Fibroblast of gingiva (primary cell): ENCODE results near the gene NRG2.

Experiments used
- DNase-seq: peaks from one replicate; pipeline ENCODE4 v3.0.0-alpha.2; 2011; ENCODE audit warnings: low read depth

NRG2 gene

DNA sequence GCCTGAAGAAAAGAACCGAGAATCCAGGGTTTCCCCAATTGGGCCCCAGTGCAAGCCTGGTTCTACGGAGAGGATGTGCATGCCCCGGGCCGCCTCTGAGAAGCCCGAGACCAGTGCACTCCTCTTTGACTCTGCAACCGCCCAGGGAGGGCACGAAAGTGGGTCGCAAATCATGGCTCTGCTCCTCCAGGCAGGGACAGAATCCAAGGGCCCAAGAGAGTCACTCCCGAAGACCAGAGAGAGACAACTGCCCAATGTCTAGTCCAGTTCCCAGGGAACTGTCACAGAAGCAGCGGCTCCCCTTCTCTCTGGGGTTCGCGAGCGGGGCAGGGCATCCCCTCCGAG, 139.7 kb downstream of the NRG2 start:
- DNase-seq = no peak

- DNase-seq = no peak
Observed at GRCh38 chr5:139901986-139902385, 141.1 kb downstream of the NRG2 start.

- no peak for DNase-seq
Observed at GRCh38 chr5:139901251-139901575, 141.9 kb downstream of the NRG2 start.

- DNase-seq = no peak
Observed at GRCh38 chr5:139900546-139901250, 142.4 kb downstream of the NRG2 start.

DNA sequence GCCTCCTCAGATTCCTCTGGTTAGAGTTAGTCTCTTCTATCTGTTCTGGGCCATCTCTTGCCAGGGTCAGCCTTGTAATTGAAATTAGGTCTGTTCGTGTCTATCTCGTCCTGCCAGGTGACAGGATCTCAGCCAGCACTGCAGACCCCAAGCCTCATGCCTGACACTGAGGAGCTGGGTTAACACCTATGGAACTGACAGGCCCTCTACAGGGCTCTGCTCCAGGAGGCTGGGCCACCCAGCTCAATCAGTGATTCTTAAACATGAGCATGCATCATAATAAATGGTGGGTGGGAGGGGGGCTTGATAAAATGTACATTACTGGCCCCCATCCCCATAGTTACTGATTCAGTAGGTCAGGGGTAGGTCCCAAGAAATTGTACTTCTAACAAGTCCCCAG, 144.1 kb downstream of the NRG2 start:
- no peak for DNase-seq

- no peak for DNase-seq
Observed at GRCh38 chr5:139897982-139898381, 145.1 kb downstream of the NRG2 start.

- no peak for DNase-seq
Observed at GRCh38 chr5:139897342-139897741, 145.8 kb downstream of the NRG2 start.

GRCh38 chr5:139896718-139897117, 146.4 kb downstream of the NRG2 start:
- DNase-seq = no peak

DNA sequence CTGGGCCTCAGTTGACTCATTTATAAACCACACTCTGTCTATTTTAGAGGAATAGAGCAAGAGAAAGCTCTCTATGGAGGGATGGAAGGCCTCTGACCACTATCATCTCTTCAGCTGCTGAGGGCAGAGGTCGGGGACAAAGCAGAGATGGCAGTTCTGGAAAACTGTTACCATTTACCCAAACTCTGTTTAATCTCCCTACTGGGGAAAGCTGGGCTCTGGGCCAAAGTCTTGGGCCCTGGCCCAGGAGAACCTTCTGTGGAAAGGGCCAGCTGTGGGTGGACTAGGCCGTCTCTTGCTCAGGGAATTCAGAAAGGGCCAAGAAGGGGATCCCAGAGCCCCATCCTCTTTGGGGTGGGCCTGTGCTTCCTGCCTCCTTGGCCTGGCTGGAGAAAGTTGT, 147.5 kb downstream of the NRG2 start:
- DNase-seq = no peak

- no peak for DNase-seq
Observed at GRCh38 chr5:139895046-139895445, 148.1 kb downstream of the NRG2 start.

DNA sequence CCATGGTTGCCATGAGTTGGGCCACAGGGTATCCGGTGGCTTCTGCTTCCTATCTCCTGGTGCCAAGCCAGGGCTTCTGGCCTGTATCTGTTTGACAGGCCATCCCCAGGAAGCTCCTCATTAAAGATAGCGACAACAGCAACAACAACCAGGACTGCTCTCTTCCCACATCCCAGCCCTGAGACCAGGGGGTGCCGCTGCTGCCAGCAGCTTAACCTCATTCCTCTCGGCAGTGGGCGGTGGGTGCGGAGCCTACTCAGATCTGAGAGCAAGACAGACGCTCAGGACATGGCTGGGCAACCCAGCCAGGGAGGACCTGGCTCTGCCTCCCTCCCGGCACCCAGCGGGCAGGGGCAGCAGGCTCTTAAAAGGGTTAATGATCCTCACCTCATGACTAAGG, 149.2 kb downstream of the NRG2 start:
- no peak for DNase-seq

- DNase-seq = no peak
Observed at GRCh38 chr5:139889410-139889809, 153.7 kb downstream of the NRG2 start.

GRCh38 chr5:139888370-139888769, 154.7 kb downstream of the NRG2 start:
- DNase-seq = no peak

- no peak for DNase-seq
Observed at GRCh38 chr5:139886213-139886612, 156.9 kb downstream of the NRG2 start.

DNA sequence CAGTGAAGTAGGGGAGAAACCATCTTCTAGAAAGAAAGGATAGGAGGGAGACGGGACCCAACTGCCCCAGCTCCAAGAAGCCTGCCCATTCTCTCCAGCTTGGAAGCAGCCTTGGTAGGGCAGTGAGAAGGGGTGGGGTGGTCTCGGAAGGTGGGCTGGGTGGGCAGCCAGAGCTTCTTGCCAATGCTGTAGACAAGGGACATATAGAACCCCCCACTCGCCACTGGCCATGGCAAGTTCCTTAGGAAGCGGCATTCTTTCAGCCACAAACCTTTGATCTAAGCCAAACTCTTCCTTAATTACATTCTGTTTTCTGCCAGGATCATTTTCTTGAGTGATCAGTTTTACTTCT, 157.3 kb downstream of the NRG2 start:
- no peak for DNase-seq

GRCh38 chr5:139885172-139885856, 157.8 kb downstream of the NRG2 start:
- DNase-seq = no peak

- DNase-seq = no peak
Observed at GRCh38 chr5:139884734-139885133, 158.4 kb downstream of the NRG2 start.

- no peak for DNase-seq
Observed at GRCh38 chr5:139884144-139884543, 159.0 kb downstream of the NRG2 start.

GRCh38 chr5:139882961-139883539, 160.0 kb downstream of the NRG2 start:
- DNase-seq = no peak

DNA sequence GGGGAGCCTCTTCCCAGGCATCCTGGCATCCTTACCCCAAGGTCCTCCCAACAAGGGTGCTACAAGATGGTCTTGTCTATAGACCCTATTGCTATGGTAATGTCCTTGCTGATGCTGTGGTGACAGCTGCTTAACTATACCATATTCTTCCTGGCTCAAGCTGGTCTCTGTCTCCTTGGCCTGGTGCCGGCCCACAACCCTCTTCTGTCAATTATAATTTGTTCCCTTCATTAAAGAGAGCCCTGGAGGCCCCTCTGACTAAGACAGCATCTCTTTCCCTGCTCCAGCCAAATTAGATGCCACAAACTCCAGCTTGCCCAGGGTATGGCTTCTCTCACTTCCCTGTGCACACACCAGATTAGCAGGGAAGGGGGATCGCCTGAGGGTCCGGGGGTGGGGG, 160.8 kb downstream of the NRG2 start:
- no peak for DNase-seq

DNA sequence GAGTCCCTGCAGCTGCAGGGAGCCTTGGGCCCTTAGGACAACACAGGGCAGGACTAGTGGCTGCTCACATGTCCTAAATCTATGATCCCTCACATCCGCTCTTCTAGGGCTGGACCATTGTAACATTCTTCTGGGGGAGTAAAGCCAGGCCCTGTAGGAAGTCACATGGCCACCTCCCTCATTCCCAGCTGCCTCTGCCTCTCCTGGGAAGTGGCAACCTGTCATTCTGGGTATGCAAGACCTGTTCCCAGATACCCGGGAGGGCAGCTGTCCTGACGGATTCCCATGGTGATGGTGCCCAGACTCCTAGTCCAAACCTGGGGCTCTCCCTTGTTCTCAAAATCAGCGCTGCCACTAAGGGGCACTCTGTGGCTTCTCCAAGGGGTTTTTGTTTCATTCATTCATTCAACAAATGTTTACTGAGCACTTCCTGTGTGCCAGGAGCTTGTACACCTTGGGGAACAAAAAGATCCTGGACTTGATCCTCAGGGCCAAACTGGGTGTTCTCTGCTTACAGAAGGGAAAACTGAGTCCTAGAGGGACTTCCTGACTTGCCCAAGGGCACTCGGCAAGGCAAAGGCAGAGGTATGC, 161.9 kb downstream of the NRG2 start:
- no peak for DNase-seq

GRCh38 chr5:139880416-139881142, 162.5 kb downstream of the NRG2 start:
- DNase-seq = no peak

- no peak for DNase-seq
Observed at GRCh38 chr5:139878093-139878492, 165.0 kb downstream of the NRG2 start.
